Measurements from ENCODE around the gene NFATC3.
A peak's percentile ranks its signal among the peaks of the same experiment; 100 is the strongest.

The NFATC3 gene

GRCh38 chr16:68085259-68086071, at the start of gene NFATC3:
NFATC3 (plus strand) TSS chr16:68085370; CDS start chr16:68085682, 312 bp downstream.
- peak; percentile 26 to 98 for DNase-seq (ENCODE audit: low read depth in 1 of 2, low spot score in 1 of 2)
- in situ Hi-C loops (cut with HindIII; ENCODE audit: low pct_unique_long_range_greater_than_20kb, low sequenced_read_pairs) = no loop called here

GRCh38 chr16:68037841-68038597, 47.2 kb upstream of the NFATC3 start:
- in situ Hi-C loops (cut with HindIII; ENCODE audit: low pct_unique_long_range_greater_than_20kb, low sequenced_read_pairs) = no loop called here
- no peak for DNase-seq (ENCODE audit: low read depth in 1 of 2, low spot score in 1 of 2)
- no peak for TF ChIP-seq JUND (IDR thresholded peaks at IDR 0.05; ENCODE audit: low read depth)

More at GRCh38 chr16:68085259-68086071, at the start of gene NFATC3:
- no peak for TF ChIP-seq JUND (IDR thresholded peaks at IDR 0.05; ENCODE audit: low read depth)

- in situ Hi-C loops (cut with HindIII; ENCODE audit: low pct_unique_long_range_greater_than_20kb, low sequenced_read_pairs) = no loop called here
These were observed 44.5 kb upstream of the NFATC3 start for GRCh38 chr16:68040506-68041288.

GRCh38 chr16:68041783-68042182, 43.4 kb upstream of the NFATC3 start:
- no peak for TF ChIP-seq JUND (IDR thresholded peaks at IDR 0.05; ENCODE audit: low read depth)
- in situ Hi-C loops (cut with HindIII; ENCODE audit: low pct_unique_long_range_greater_than_20kb, low sequenced_read_pairs) = no loop called here

More at GRCh38 chr16:68040506-68041288, 44.5 kb upstream of the NFATC3 start:
- no peak for TF ChIP-seq JUND (IDR thresholded peaks at IDR 0.05; ENCODE audit: low read depth)
- peak; percentile 62 to 82 for DNase-seq (ENCODE audit: low read depth in 1 of 2, low spot score in 1 of 2)

GRCh38 chr16:68046106-68046505, 39.1 kb upstream of the NFATC3 start:
- in situ Hi-C loops (cut with HindIII; ENCODE audit: low pct_unique_long_range_greater_than_20kb, low sequenced_read_pairs) = no loop called here
- DNase-seq (ENCODE audit: low read depth in 1 of 2, low spot score in 1 of 2) = no peak
- TF ChIP-seq JUND (IDR thresholded peaks at IDR 0.05; ENCODE audit: low read depth) = no peak

More at GRCh38 chr16:68041783-68042182, 43.4 kb upstream of the NFATC3 start:
- DNase-seq (ENCODE audit: low read depth in 1 of 2, low spot score in 1 of 2) = no peak

GRCh38 chr16:68047987-68048386, 37.2 kb upstream of the NFATC3 start:
- in situ Hi-C loops (cut with HindIII; ENCODE audit: low pct_unique_long_range_greater_than_20kb, low sequenced_read_pairs) = no loop called here
- TF ChIP-seq JUND (IDR thresholded peaks at IDR 0.05; ENCODE audit: low read depth) = no peak
- no peak for DNase-seq (ENCODE audit: low read depth in 1 of 2, low spot score in 1 of 2)

- in situ Hi-C loops (cut with HindIII; ENCODE audit: low pct_unique_long_range_greater_than_20kb, low sequenced_read_pairs) = no loop called here
- DNase-seq (ENCODE audit: low read depth in 1 of 2, low spot score in 1 of 2) = no peak
- TF ChIP-seq JUND (IDR thresholded peaks at IDR 0.05; ENCODE audit: low read depth) = no peak
These were observed 35.7 kb upstream of the NFATC3 start for GRCh38 chr16:68049449-68049848.

GRCh38 chr16:68055395-68055794, 29.8 kb upstream of the NFATC3 start:
- TF ChIP-seq JUND (IDR thresholded peaks at IDR 0.05; ENCODE audit: low read depth) = no peak
- in situ Hi-C loops (cut with HindIII; ENCODE audit: low pct_unique_long_range_greater_than_20kb, low sequenced_read_pairs) = no loop called here
- no peak for DNase-seq (ENCODE audit: low read depth in 1 of 2, low spot score in 1 of 2)

- TF ChIP-seq JUND (IDR thresholded peaks at IDR 0.05; ENCODE audit: low read depth) = no peak
- in situ Hi-C loops (cut with HindIII; ENCODE audit: low pct_unique_long_range_greater_than_20kb, low sequenced_read_pairs) = no loop called here
- no peak for DNase-seq (ENCODE audit: low read depth in 1 of 2, low spot score in 1 of 2)
These were observed 25.4 kb upstream of the NFATC3 start for GRCh38 chr16:68059804-68060203.

GRCh38 chr16:68061396-68061795, 23.8 kb upstream of the NFATC3 start:
- TF ChIP-seq JUND (IDR thresholded peaks at IDR 0.05; ENCODE audit: low read depth) = no peak
- no peak for DNase-seq (ENCODE audit: low read depth in 1 of 2, low spot score in 1 of 2)
- in situ Hi-C loops (cut with HindIII; ENCODE audit: low pct_unique_long_range_greater_than_20kb, low sequenced_read_pairs) = no loop called here

GRCh38 chr16:68062910-68063393, 22.2 kb upstream of the NFATC3 start:
- in situ Hi-C loops (cut with HindIII; ENCODE audit: low pct_unique_long_range_greater_than_20kb, low sequenced_read_pairs) = no loop called here
- TF ChIP-seq JUND (IDR thresholded peaks at IDR 0.05; ENCODE audit: low read depth) = no peak
- DNase-seq (ENCODE audit: low read depth in 1 of 2, low spot score in 1 of 2) = no peak

- TF ChIP-seq JUND (IDR thresholded peaks at IDR 0.05; ENCODE audit: low read depth) = no peak
- peak; percentile 58 to 63 for DNase-seq (ENCODE audit: low read depth in 1 of 2, low spot score in 1 of 2)
- in situ Hi-C loops (cut with HindIII; ENCODE audit: low pct_unique_long_range_greater_than_20kb, low sequenced_read_pairs) = no loop called here
These were observed 20.3 kb upstream of the NFATC3 start for GRCh38 chr16:68064791-68065365.
